ENCODE results near the gene RPS17.

The RPS17 gene

GRCh38 chr15:82540055-82540983, at the start of gene RPS17:
RPS17 (minus strand) TSS chr15:82540457; CDS start chr15:82540428, 29 bp downstream.
- DNase-seq = no peak

- DNase-seq = no peak
Measured at GRCh38 chr15:82587805-82588204, 47.5 kb upstream of the RPS17 start.

DNA sequence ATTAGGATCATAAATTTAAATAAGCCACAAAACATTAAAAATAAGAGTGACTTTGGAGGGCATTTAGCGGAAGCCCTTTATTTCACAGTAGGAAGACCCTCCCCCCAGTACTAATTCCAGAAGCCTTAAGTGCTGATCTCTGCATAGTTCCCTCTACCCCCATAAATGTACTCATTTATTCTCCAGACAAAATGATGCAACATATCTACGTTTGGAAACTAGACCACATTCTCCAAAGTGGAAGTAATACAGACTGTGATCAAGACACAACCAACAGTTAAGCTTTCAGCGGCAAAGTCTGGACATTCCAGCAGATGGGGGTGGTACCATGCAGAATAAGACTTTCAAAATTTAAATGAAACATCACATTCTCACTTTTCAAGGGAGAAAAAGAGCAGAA, 44.8 kb upstream of the RPS17 start:
- no peak for DNase-seq

DNA sequence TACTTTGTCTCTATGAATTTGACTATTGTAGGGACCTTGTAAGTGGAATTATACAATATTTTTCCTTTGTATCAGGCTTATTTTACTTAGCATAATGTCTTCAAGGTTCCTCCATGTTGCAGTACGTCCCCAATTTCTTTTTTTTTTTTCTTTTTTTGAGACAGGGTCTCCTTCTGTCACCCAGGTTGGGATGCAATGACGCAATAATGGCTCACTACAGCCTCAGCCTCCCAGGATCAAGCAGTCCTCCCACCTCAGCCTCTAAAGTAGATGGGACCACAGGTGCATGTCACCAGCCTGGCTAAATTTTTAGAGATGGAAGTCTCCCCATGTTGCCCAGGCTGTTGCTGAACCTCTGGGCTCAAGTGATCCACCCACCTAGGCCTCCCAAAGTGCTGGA, 40.5 kb upstream of the RPS17 start:
- no peak for DNase-seq

GRCh38 chr15:82575335-82575734, 35.1 kb upstream of the RPS17 start:
- DNase-seq = no peak

DNA sequence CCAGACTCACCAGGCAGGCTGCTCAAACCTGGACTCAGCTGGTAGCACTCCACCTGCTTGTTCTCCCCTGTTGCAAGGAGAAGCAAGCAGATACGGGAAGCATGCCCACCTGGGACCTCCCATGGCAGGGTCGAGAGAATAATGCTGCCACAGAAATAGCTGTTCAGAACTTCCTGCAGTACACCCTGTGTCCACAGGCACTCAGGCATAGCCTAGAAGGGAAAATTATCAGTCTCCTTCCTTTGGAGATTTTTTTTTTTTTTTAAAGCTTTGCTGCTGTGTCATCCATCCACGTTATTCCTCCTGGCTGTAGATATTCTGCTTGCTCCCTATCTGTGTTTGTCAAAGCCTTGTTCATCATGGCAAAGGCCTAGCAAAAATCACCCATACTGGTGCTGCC, 32.7 kb upstream of the RPS17 start:
- DNase-seq = no peak

GRCh38 chr15:82572311-82572710, 32.1 kb upstream of the RPS17 start:
- no peak for DNase-seq

DNA sequence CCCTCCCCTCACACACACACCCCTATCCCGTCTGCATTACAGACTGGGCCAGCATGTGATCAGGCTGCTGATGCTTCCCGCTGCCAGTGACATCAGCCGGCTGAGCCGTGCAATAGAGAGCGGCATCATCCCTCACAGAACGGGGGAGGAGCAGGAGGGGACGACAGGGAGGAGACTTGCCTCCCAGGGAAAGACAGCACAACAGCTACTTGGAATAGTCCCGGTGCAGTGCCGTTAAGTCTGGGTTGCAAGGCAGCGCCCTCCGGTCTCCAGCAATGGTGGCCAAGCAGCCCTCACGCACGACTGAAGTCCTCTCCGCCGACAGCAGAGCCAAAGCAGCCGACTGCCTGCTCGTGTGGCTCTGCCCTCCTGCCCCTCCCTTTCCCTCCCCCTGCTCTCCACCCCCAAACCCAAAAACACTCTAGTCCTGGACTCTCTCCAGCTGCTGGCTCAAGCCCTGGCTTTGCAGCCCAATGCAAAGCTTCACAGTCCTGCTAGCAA, 31.5 kb upstream of the RPS17 start:
- DNase-seq = peak; percentile 22

GRCh38 chr15:82570721-82571508, 30.7 kb upstream of the RPS17 start:
- no peak for DNase-seq

GRCh38 chr15:82569834-82570233, 29.6 kb upstream of the RPS17 start:
- DNase-seq = no peak

DNA sequence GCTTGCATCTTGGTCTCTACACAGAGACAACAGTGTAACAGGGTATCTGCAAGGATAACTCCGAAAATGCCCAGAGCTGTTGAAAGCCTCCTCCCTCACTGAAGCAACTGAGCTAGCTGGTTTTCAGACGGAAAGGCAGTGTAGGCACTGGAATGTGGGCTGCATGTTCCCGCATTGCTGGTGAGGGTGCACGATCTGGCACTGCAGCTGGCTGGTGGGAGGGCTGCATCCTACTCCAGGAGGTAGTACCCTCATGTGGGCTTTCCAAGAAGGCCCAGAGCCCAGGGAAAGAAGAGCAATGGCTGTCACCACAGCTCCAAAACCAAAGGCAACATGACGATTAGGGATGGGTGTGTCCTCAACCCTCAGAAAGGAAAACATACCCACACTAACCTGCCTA, 28.7 kb upstream of the RPS17 start:
- no peak for DNase-seq

DNA sequence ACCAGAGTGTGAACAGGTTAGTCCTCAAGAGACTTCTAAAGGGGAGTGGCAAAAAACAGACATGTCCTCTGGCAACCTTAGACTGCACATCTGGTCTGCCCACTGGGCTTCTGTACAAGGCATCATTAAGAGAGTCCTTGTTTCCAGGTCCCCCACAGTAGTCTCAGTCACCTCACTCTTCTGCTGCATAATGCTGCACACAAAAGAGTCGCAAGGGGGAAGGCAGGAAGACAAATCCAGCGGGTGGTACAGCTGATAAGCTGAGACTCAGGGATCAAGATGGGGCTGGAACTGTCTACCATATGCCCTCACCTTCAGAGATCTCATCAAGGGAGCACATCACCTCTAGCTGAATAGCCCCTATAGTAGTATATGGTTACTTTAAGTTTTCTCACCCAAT, 27.4 kb upstream of the RPS17 start:
- DNase-seq = no peak

- DNase-seq = no peak
Measured at GRCh38 chr15:82566690-82567089, 26.4 kb upstream of the RPS17 start.

- DNase-seq = no peak
Measured at GRCh38 chr15:82558502-82558901, 18.2 kb upstream of the RPS17 start.

DNA sequence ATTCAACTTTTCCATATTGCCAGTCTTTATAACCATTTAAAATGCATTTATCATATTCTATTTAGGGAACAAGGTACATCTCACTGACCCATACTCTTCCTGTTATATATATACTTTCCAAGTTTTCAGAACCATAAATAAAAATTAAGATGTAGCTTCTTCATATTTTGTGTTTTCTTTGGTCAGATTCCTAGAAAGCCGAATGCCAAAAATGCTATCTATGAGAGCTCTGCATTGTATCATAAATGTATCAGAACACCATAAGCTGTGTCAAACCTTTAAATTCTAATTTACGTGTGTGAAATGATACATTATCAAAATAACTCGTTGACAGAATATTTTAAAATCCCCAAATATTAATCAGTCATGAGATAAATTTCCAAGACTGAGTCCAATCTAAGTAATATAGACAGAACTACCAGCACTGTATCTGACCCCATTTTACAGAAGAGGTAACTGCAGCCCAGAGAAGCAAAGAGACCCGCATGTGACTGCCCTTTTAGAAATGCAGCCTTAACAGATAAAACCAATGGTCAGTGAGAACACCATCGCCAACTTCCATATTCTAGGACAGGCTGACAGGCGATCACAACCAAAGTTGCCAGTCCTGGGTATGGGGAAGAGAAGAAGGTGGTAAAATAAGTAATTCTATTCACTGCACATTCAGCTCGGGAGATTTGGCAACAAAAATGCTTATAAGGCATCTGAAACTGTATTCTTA, 16.2 kb upstream of the RPS17 start:
- no peak for DNase-seq

GRCh38 chr15:82554849-82555248, 14.6 kb upstream of the RPS17 start:
- DNase-seq = no peak

DNA sequence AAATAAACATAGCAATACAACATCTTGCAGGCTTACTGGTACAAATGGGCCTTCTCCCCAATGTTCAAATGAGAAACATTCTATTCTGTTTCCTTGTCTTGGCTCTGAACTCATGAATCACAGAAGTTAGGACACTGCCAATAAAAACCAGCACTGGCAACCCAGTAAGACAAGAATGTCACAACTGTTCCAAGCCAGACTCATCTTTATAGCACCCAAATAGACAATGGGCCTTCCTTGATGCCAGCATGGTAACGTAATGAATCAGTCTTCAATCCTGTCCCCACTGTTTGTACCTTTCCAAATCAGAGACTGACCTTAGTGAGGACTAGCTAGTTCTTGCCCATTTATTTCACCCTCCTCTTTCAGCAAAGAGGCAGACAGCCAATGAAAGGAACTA, 14.1 kb upstream of the RPS17 start:
- no peak for DNase-seq

DNA sequence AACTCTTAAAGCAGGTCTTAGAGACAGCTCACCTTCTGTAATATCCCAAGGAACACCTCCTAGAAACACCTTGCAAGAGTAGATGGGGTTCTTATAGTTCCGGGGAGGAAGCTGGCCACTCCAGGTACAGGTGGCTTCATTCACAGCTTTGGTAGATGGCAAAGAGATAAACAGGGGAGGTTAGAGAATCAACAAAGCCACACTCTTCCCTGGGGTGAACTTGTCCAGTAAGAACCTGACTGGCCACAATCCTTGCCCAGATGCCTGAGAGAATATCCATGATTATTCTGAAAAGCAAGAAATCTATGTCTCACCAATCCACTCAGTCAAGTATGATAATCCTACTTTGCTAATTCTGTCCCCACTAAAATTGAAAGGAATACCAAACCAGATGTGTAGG, 13.6 kb upstream of the RPS17 start:
- no peak for DNase-seq

GRCh38 chr15:82552861-82553260, 12.6 kb upstream of the RPS17 start:
- DNase-seq = no peak

DNA sequence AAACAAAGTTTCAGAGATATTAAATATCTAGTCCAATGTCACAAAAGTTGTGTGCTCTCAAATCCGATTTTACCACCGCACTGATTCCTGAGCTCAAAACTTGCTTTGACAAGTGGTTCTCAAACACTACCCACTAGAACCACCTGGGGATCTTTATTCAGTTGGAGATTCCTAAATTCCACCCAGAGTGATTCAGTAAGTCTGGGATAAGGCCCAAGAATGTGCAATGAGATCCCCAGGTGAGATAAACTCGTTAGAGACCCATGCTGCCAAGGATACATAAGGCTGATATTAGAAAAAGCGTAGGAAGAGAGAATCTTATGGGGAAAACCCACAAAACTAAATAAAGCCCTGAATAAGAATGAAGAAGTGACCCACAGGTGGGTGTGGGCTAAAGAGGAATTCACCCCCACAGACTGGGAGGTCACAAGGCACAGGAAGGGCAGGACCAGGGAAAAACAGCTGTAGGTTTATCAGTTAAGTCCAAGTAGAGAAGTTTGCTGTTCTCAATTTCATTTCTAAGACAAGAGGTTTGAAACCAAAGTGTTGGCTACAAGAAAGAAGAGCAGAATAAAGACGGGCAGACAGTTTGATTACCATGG, 11.5 kb upstream of the RPS17 start:
- no peak for DNase-seq

DNA sequence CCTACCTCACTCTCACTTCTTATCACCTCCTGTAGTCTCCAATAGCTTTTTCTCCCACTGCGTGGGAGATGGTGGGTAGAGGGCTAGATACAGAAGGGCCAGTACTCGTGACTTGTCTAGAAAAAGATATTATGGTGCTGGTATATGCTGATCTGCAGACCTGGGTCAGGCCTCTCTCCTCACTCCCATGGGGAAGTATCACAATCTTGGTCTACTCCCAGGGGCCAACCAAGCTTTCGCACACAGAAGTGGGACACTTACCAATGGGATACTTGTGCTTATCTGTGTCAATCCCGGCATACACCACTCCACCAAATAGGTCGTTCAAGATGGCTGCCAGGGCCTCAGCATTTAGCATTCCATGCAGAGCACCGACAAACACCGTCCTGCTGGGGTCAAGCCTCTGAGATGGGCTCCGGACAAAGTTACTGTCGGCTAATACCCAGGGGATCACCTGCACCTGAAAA, 9.0 kb upstream of the RPS17 start:
- DNase-seq = no peak

- no peak for DNase-seq
Measured at GRCh38 chr15:82548700-82549099, 8.4 kb upstream of the RPS17 start.

DNA sequence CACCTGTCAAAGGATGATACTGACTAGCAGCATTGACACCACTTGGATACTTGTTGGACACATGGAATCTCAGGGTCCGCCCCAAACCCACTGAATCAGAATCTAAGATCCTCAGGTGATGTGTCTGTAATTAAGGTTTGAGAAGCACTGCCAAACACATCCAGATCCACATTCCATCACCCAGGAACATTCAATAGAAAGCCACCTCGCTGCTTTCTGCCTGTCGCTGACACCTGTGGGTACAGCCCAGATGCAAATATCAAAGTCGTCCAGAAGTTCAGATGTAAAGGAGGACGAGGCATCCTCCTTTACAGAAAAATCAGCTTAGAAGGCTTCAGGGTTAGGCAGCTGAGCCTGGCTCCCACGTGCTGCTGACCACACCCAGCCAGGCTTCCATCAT, 5.2 kb upstream of the RPS17 start:
- DNase-seq = no peak
